GM19397 (cell line): ENCODE measurements around the gene B3GNT7.
"Not testable (repeated sequence)": the region's sequence is repeated elsewhere in the genome, so short reads cannot be mapped to it uniquely, and the experiment has no call there.

Experiments
- ATAC-seq: cut with Tn5 transposase; IDR thresholded peaks from one replicate; pipeline ENCODE4 v1.9.1; 2021; ENCODE audit warnings: mild to moderate bottlenecking, moderate library complexity; ENCODE audit not compliant: unreplicated experiment

Gene B3GNT7

GRCh38 chr2:231395188-231396057 is at the start of gene B3GNT7:
B3GNT7 (plus strand) TSS chr2:231395710; CDS start chr2:231395804, 94 bp downstream.
- peak; percentile 23 for ATAC-seq

- no peak for ATAC-seq
These were observed 48.4 kb upstream of the B3GNT7 start for GRCh38 chr2:231347081-231347480.

- no peak for ATAC-seq
These were observed 47.9 kb upstream of the B3GNT7 start for GRCh38 chr2:231347638-231348037.

- no peak for ATAC-seq
These were observed 47.3 kb upstream of the B3GNT7 start for GRCh38 chr2:231348173-231348572.

- ATAC-seq = no peak
These were observed 46.7 kb upstream of the B3GNT7 start for GRCh38 chr2:231348704-231349373.

GRCh38 chr2:231349374-231349735 is 46.2 kb upstream of the B3GNT7 start:
- not testable (repeated sequence) for ATAC-seq

- no peak for ATAC-seq
These were observed 43.9 kb upstream of the B3GNT7 start for GRCh38 chr2:231351648-231352047.

GRCh38 chr2:231353469-231353868 is 42.0 kb upstream of the B3GNT7 start:
- no peak for ATAC-seq

- no peak for ATAC-seq
These were observed 39.7 kb upstream of the B3GNT7 start for GRCh38 chr2:231355508-231356465.

GRCh38 chr2:231356466-231356844 is 39.1 kb upstream of the B3GNT7 start:
- ATAC-seq = no peak

- ATAC-seq = no peak
These were observed 38.5 kb upstream of the B3GNT7 start for GRCh38 chr2:231357048-231357447.

- ATAC-seq = no peak
These were observed 37.6 kb upstream of the B3GNT7 start for GRCh38 chr2:231357931-231358330.

GRCh38 chr2:231359441-231359840 is 36.1 kb upstream of the B3GNT7 start:
- no peak for ATAC-seq

GRCh38 chr2:231359948-231360347 is 35.6 kb upstream of the B3GNT7 start:
- ATAC-seq = no peak

- no peak for ATAC-seq
These were observed 35.1 kb upstream of the B3GNT7 start for GRCh38 chr2:231360401-231360800.

GRCh38 chr2:231360881-231361371 is 34.6 kb upstream of the B3GNT7 start:
- ATAC-seq = no peak

GRCh38 chr2:231361701-231362554 is 33.6 kb upstream of the B3GNT7 start:
- peak; percentile 73 for ATAC-seq

GRCh38 chr2:231362555-231363184 is 32.8 kb upstream of the B3GNT7 start:
- no peak for ATAC-seq

GRCh38 chr2:231364061-231364460 is 31.4 kb upstream of the B3GNT7 start:
- ATAC-seq = no peak
